Osteoblast (primary cell): ENCODE measurements around the gene MUCL3. TPM values are rescaled to one million over a fixed set of nuclear protein-coding genes. Genes with fewer than 3 reads are reported as not detected.

Experiments
- DNase-seq: peaks from one replicate; pipeline ENCODE4 v3.0.0; 2011; ENCODE audit warnings: low spot score, mixed read lengths; ENCODE audit not compliant: insufficient read length; ENCODE audit errors: missing footprints
- H2AFZ ChIP-seq: 2 replicates; pipeline ENCODE4 v1.6.0; 2011; ENCODE audit warnings: mild to moderate bottlenecking, low read length
- H3K27ac ChIP-seq: 2 replicates; pipeline ENCODE4 v1.5.1; 2011; ENCODE audit warnings: mild to moderate bottlenecking, low read depth, low read length, moderate library complexity
- H3K27me3 ChIP-seq: 2 replicates; pipeline ENCODE4 v1.6.0; 2012; ENCODE audit warnings: mild to moderate bottlenecking, control low read depth, inconsistent platforms, low read length, moderate library complexity; ENCODE audit not compliant: insufficient read depth
- H3K36me3 ChIP-seq: 2 replicates; pipeline ENCODE4 v1.5.1; 2011; ENCODE audit warnings: mild to moderate bottlenecking, low read length, control low read depth, moderate library complexity; ENCODE audit not compliant: insufficient read depth
- H3K4me1 ChIP-seq: 2 replicates; pipeline ENCODE4 v1.5.1; 2011; ENCODE audit warnings: mild to moderate bottlenecking, low read length, control low read depth, moderate library complexity; ENCODE audit not compliant: insufficient read depth
- H3K4me2 ChIP-seq: 2 replicates; pipeline ENCODE4 v1.6.0; 2011; ENCODE audit warnings: mild to moderate bottlenecking, low read length; ENCODE audit not compliant: insufficient read depth
- H3K4me3 ChIP-seq: fragments of 200-600 bp; sonication (generic); 3 replicates; pipeline ENCODE4 v1.5.1; 2012; ENCODE audit warnings: mild to moderate bottlenecking, low read length, inconsistent platforms; ENCODE audit not compliant: insufficient read depth
- H3K79me2 ChIP-seq: 2 replicates; pipeline ENCODE4 v1.6.0; 2012; ENCODE audit warnings: mild to moderate bottlenecking, low read length, control low read depth, inconsistent platforms; ENCODE audit not compliant: insufficient read depth
- H3K9me3 ChIP-seq: 2 replicates; pipeline ENCODE4 v1.5.1; 2011; ENCODE audit warnings: low read depth, low read length, control low read depth
- H4K20me1 ChIP-seq: 2 replicates; pipeline ENCODE4 v1.6.0; 2012; ENCODE audit warnings: mild to moderate bottlenecking, low read length, control low read depth; ENCODE audit not compliant: insufficient read depth
- total RNA-seq: library from RNA; depleted of rRNA; stranded (reverse); fragments of >200 nt; gene quantifications from 2 replicates; pipeline ENCODE4 v1.2.3, GENCODE V29; 2012
- TF ChIP-seq, protein P1 (sequence below): IDR thresholded peaks from 2 replicates; pipeline ENCODE4 v1.5.1; 2011; ENCODE audit warnings: mild to moderate bottlenecking, low read depth, low read length, moderate library complexity; ENCODE audit errors: extremely low read depth

Gene MUCL3
- total RNA-seq, 1 donor, result not detected

DNA sequence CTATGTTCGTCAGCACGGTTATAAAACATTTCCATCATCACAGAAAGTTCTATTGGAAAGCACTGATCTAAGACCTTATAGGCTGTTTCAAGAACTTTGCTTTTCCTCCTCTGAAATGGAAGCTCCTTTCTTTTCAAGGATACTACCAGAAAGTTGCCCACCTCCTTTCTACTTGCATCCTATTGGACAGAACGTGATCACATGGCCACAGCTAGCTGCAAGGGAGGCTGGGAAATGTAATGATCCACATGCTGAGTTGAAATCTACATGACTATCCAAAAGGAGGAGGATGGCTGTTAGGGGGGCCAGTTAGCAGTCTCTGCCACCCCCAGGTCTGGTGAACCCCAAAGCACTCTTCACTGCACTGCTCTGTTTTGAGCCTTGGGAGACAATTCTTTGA lies 12.1 kb upstream of the MUCL3 start:
- H3K9me3 ChIP-seq, result no peaks in the 10 kb centered on the region
- no peaks in the 10 kb centered on the region for H4K20me1 ChIP-seq
- no peak overlapping the region for H2AFZ ChIP-seq
- H3K4me2 ChIP-seq, result no peak overlapping the region
- TF ChIP-seq, protein P1, sequence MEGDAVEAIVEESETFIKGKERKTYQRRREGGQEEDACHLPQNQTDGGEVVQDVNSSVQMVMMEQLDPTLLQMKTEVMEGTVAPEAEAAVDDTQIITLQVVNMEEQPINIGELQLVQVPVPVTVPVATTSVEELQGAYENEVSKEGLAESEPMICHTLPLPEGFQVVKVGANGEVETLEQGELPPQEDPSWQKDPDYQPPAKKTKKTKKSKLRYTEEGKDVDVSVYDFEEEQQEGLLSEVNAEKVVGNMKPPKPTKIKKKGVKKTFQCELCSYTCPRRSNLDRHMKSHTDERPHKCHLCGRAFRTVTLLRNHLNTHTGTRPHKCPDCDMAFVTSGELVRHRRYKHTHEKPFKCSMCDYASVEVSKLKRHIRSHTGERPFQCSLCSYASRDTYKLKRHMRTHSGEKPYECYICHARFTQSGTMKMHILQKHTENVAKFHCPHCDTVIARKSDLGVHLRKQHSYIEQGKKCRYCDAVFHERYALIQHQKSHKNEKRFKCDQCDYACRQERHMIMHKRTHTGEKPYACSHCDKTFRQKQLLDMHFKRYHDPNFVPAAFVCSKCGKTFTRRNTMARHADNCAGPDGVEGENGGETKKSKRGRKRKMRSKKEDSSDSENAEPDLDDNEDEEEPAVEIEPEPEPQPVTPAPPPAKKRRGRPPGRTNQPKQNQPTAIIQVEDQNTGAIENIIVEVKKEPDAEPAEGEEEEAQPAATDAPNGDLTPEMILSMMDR, result no peak
- H3K79me2 ChIP-seq, result no peaks in the 10 kb centered on the region
- H3K4me1 ChIP-seq, result no peaks in the 10 kb centered on the region
- no peak overlapping the region for H3K27ac ChIP-seq
- no peak overlapping the region for H3K4me3 ChIP-seq
- DNase-seq, result no peak
- H3K36me3 ChIP-seq, result peaks cover 11% of the 10 kb centered on the region
- H3K27me3 ChIP-seq, result no peaks in the 10 kb centered on the region

DNA sequence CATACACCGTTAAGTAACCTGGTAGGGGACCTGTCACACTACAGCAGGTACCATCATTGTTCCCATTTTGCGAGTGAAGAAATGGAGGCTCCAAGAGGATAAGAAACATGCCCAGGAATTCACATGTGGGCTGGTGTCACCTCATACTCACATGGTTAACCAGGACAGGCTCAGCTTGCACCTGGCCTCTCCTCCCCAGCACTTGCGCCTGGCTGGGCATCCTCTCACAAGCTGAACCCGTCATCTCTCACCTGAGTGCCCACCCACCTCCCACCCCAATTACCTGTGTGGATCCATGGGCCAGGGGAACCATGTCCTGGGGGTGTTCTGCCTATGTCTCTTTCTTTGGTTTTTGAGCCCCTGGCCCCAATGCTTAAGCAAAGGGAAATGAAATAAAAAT lies 10.3 kb upstream of the MUCL3 start:
- TF ChIP-seq, protein P1, result no peak
- no peak overlapping the region for H3K4me3 ChIP-seq
- no peaks in the 10 kb centered on the region for H4K20me1 ChIP-seq
- H3K4me1 ChIP-seq, result no peaks in the 10 kb centered on the region
- no peaks in the 10 kb centered on the region for H3K27me3 ChIP-seq
- H3K4me2 ChIP-seq, result no peak overlapping the region
- no peaks in the 10 kb centered on the region for H3K9me3 ChIP-seq
- DNase-seq, result no peak
- no peaks in the 10 kb centered on the region for H3K79me2 ChIP-seq
- peaks cover 9% of the 10 kb centered on the region for H3K36me3 ChIP-seq
- H2AFZ ChIP-seq, result no peak overlapping the region
- H3K27ac ChIP-seq, result no peak overlapping the region

DNA sequence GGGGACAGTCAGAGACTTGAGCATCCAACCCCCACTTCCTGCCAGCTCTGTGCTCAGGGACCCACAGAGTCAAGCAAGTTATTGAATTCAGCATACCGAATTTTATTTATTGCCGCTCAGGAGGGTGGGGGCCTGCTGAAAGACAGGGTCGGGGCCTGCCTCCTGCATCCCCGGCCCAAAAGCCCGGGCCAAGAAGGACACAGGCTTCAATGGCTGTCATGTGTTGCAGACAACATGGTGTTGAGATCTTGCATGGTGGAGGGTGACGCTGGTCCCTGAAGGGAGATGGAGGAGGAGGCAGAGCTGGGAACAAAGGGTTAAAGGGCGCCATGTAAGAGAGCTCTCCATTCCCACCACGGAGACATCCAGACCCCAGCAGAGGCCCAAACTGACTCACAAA lies 9.5 kb upstream of the MUCL3 start:
- Histone ChIP-seq H3K79me2 (no peaks in the 10 kb centered on the region), H3K36me3 (peaks cover 2% of the 10 kb centered on the region), H3K9me3 (no peaks in the 10 kb centered on the region), H3K27me3 (no peaks in the 10 kb centered on the region), H4K20me1 (no peaks in the 10 kb centered on the region), H3K4me2 (no peak overlapping the region), H2AFZ (no peak overlapping the region), H3K4me3 (no peak overlapping the region), H3K27ac (no peak overlapping the region), H3K4me1 (no peaks in the 10 kb centered on the region)
- TF ChIP-seq, protein P1, result no peak
- DNase-seq, result no peak

DNA sequence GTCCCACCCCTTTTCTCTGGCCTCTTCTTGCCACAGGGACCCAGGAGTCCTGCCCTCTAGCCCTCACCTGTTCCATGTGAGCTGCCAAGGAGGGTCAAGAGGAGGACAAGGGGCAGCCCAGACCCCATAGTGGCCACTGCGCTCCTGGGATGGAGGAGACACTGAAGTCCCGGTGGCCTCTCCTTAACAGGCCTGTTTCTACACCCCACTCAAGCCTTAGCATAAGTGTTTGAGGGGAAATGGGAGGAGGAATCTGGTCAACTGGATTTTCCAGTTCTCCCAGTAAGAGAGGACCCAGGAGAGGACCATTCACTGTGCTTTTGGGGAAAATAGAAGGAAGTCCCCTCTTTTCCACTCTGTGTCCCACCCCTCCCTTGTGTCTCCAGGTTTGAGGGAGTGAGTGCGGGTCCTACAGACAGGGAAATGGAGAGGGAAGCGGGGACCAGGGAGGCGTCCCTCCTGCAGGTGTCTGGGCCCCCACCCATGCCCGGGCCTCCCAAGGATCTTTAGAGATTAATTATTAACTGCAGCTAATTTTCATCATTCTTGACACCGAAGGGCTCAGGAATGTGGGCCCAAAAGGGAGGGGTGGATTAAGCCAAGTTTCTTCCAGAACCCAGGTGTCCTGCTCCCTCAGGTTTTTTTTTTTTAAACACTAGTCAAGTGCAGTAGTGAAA lies 8.7 kb upstream of the MUCL3 start, which contains the start of gene SFTA2:
Gene SFTA2 (minus strand): TSS at position 202 of the 677 bp plus-strand sequence. CDS start 74 bp downstream, at position 128.
- TF ChIP-seq, protein P1, result no peak

More for the DNA sequence above, 8.7 kb upstream of the MUCL3 start, which contains the start of gene SFTA2:
- Histone ChIP-seq H3K79me2 (no peaks in the 10 kb centered on the region), H3K9me3 (no peaks in the 10 kb centered on the region), H3K36me3 (no peaks in the 10 kb centered on the region), H4K20me1 (no peaks in the 10 kb centered on the region), H3K4me2 (no peak within 1 kb of the TSS), H3K4me1 (no peaks in the 10 kb centered on the region), H2AFZ (no peak within 1 kb of the TSS), H3K4me3 (no peak within 1 kb of the TSS), H3K27ac (no peak within 1 kb of the TSS), H3K27me3 (peaks cover 2% of the 10 kb centered on the region)
- DNase-seq, result no peak
